GM20000 (cell line): ENCODE results near the gene SAT2.
"Not testable (repeated sequence)": the region's sequence is repeated elsewhere in the genome, so short reads cannot be mapped to it uniquely, and the experiment has no call there.

Source experiments
- DNase-seq: peaks from one replicate; pipeline ENCODE4 v3.0.0; 2012; ENCODE audit warnings: low spot score
- TF ChIP-seq, protein P1 (sequence below): IDR thresholded peaks from 2 replicates; pipeline ENCODE4 v1.5.1; 2012; ENCODE audit warnings: mild to moderate bottlenecking, control low read depth; ENCODE audit errors: extremely low read depth, missing control alignments

Gene SAT2

DNA sequence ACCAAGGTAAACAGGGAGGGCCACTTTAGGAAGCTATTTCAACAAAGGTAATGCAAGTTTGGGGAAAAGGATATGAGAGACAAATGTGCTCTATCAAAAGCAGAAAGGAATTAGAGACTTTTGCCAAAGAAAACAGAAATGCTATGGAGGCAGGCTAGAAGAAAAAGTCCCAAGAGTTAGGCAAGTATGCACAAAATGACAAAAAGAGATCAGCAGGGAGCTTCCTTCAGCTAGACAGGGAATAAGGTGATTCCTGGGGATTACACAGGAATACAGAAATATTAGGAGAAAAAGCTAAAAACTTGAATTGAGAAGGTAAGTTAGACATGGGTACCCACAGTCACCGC lies 15.4 kb downstream of the SAT2 start:
- TF ChIP-seq, protein P1, sequence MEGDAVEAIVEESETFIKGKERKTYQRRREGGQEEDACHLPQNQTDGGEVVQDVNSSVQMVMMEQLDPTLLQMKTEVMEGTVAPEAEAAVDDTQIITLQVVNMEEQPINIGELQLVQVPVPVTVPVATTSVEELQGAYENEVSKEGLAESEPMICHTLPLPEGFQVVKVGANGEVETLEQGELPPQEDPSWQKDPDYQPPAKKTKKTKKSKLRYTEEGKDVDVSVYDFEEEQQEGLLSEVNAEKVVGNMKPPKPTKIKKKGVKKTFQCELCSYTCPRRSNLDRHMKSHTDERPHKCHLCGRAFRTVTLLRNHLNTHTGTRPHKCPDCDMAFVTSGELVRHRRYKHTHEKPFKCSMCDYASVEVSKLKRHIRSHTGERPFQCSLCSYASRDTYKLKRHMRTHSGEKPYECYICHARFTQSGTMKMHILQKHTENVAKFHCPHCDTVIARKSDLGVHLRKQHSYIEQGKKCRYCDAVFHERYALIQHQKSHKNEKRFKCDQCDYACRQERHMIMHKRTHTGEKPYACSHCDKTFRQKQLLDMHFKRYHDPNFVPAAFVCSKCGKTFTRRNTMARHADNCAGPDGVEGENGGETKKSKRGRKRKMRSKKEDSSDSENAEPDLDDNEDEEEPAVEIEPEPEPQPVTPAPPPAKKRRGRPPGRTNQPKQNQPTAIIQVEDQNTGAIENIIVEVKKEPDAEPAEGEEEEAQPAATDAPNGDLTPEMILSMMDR: no peak
- no peak for DNase-seq

DNA sequence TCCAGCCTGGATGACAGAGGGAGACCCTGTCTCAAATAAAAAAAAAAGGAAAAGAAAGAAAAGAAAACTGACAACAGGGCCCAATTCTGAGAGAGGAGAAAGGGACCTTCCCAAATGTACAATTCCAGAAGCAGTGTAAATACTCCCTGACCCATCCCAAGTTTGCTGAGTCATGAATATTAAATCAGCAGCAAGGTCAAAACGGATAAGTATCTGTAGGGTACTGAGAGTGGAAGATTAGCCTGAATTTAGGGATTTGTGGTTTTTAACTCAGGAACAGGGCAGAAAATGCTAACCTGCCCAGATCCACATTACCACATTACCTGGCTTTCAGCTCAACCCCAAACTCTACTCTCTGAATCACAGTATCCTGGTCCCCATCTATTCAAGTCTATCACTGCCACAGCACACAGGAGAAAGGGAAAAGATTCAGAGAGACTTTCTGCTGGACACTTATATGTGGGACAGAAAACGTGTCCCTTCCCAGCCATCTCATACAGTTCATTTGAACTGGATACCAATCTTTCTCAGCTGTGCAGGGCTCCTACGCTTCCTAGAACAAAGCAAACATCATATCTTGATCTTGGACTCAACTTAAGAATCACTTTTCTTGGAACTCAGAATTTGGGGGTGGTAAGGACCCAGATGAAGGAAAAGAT lies 15.9 kb downstream of the SAT2 start:
- TF ChIP-seq, protein P1: no peak

DNA sequence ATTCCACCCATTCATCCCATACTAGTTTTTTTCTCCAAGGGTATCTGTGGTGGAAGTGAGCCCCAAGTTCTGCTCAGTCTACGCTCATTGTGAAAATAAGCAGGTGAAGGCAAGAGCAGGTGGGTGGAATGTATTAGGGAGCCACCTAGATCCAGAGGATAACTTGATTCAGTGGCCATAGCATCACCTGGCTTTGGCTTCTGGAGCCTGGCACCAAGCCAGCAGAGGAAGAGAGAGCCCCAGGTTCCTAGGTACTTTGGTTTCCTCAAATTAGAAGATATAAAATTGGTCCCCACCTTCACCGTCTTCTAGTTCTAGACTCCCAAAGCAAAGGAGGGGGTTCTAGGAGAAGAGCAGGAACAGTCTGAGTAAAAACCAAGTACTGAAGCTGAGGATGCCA lies 17.0 kb downstream of the SAT2 start:
- no peak for DNase-seq
- TF ChIP-seq, protein P1: no peak

More for the DNA sequence above, 15.9 kb downstream of the SAT2 start:
- DNase-seq: no peak

DNA sequence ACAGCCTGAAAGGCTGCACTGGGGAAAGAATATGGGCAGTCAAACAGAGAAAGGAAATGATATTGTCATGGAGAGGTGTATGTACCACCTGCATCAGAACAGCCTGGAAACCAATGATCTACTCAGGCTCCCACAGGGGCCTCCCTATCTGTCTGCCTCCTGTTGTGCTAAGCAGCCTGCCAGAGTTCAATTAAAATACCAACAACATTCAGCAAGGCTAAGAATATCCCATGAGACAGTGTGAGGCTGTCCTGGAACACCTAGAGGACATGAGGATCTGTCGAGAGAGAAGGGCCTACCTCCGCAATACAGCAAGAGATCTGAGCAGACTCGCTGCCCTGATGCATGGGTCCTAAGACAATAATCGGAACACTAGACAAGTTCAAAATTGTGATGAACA lies 21.3 kb downstream of the SAT2 start:
- TF ChIP-seq, protein P1: no peak
- DNase-seq: no peak

DNA sequence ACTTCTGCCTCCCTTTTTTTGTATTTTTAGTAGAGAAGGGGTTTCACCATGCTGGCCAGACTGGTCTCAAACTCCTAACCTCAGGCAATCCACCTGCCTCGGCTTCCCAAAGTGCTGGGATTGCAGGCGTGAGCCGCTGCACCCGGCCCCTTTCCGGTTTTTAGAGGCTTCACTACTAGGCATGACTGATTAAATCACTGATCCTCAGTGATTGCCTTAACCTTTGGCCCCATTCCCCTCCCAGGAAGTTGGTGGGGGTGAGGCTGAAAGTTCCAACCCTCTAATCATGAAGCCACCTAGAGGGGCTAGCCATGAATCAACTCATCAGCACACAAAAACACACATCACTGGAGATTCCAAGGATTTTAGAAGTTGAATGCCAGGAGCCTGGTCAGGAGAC lies 30.1 kb downstream of the SAT2 start:
- DNase-seq: not testable (repeated sequence)

DNA sequence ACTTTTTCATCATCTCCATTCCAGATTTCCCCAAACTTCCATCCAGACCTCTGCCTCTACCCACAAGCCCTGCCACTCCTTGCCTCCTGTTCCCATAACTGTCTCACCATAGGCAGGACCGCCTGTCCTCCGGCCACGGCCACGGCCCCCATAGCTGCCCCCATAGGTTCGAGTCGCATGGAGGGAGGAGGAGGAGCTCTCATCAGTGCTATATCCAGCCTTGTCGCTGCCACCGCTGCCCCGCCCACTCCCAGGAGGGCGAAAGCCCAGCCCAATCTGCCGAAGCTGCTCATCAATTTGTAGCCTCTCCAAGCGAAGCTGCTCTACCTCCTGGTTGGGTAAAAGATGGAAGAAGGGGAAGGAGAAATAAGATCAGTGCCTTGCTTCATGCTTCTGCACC lies 34.3 kb downstream of the SAT2 start:
- no peak for DNase-seq
- TF ChIP-seq, protein P1: no peak

DNA sequence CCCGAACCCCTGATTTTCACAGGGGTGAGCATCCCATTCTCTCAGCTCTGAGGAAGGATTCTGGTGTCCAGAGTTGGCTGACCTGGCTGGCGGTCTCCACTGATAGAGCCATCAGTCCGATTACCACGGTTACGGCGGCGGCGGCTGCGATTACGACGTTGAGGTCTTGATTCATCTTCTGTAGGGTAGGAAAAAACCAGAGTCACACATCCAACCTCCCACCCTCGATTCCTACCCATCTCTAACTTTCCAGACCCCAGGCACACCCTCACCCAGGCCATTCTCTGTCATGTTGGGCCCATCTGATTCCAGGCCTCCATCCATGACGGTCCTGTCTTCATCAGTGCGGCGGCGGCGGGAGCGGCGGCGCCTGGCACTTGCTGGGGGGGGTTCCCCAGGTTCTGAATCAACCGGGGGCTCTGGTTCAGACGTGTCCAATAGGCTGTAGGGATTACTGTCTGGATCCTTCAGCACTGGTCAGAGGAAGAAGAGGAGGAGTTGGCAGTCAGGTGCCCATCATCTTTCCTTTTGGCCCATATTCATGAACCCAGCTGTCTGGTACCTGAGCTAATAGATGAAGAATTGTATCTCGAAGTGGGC lies 35.1 kb downstream of the SAT2 start:
- TF ChIP-seq, protein P1: no peak
- no peak for DNase-seq

DNA sequence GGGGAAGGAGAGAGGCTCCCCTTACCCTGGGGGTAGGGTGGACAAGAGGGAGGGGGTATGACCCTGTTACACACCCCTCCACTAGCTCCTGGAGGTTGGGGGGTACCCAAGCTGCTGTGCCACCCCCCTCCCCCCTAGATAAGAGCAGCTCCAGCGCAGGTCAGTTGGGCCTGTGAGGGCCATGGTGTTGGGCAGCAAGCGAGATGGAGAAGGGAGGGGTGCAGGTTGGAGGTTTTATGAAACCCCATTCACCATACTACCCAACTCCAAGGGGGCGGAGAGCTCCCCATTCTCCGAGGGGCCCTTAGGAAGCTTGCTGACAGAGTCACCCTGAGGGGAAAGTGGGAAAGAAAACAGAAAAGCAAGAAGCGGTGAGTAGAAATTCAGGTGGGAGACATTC lies 36.0 kb downstream of the SAT2 start:
- no peak for DNase-seq
- TF ChIP-seq, protein P1: no peak
